HEK293T (cell line): ENCODE results near the gene CD164.

ENCODE experiments used
- BHLHE40 ChIP-seq: fragments of 450-650 bp; IDR thresholded peaks from 2 replicates; pipeline ENCODE4 v1.6.1; 2016; ENCODE audit warnings: mild to moderate bottlenecking, moderate library complexity, borderline replicate concordance
- FOXA1 ChIP-seq: fragments of 450-650 bp; IDR thresholded peaks from 2 replicates; pipeline ENCODE4 v1.6.1; 2016; ENCODE audit warnings: mild to moderate bottlenecking
- LEF1 ChIP-seq: fragments of 450-650 bp; IDR thresholded peaks from 2 replicates; pipeline ENCODE4 v1.6.1; 2017; ENCODE audit warnings: mild to moderate bottlenecking, borderline replicate concordance
- NFRKB ChIP-seq: fragments of 450-650 bp; IDR thresholded peaks from 2 replicates; pipeline ENCODE4 v1.6.1; 2016; ENCODE audit warnings: mild to moderate bottlenecking, moderate library complexity
- SP1 ChIP-seq: fragments of 450-650 bp; IDR thresholded peaks from 2 replicates; pipeline ENCODE4 v1.6.1; 2017
- SUZ12 ChIP-seq: fragments of 450-650 bp; IDR thresholded peaks from 2 replicates; pipeline ENCODE4 v1.6.1; 2016; ENCODE audit warnings: mild to moderate bottlenecking
- TARDBP ChIP-seq: fragments of 450-650 bp; IDR thresholded peaks from 2 replicates; pipeline ENCODE4 v1.6.1; 2016
- TF ChIP-seq, protein P1 (sequence below): fragments of 450-650 bp; IDR thresholded peaks from 2 replicates; pipeline ENCODE4 v1.6.1; 2016

DNA sequence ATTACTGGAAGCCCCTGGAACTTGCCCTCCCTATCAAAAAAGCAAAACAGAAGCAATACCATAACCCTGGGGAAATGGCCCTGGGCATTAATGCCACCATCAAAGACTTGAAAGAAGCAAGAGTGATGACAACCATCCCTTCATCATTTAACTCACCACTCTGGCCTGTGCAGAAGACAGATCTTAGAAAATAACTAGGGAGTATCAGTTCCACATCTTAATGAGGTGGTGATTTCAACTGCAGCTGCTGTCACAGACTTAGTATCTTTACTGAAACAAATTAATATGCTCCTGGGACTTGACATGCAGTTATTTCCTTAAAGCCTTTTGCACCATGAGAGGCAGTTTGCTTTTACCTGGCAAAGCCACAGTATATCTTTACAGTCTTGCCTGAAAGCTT is 24.1 kb downstream of the CD164 start:
- TF ChIP-seq BHLHE40 (no peak), NFRKB (no peak), SP1 (no peak), TARDBP (no peak), SUZ12 (no peak), FOXA1 (no peak), LEF1 (no peak)
- TF ChIP-seq, protein P1, sequence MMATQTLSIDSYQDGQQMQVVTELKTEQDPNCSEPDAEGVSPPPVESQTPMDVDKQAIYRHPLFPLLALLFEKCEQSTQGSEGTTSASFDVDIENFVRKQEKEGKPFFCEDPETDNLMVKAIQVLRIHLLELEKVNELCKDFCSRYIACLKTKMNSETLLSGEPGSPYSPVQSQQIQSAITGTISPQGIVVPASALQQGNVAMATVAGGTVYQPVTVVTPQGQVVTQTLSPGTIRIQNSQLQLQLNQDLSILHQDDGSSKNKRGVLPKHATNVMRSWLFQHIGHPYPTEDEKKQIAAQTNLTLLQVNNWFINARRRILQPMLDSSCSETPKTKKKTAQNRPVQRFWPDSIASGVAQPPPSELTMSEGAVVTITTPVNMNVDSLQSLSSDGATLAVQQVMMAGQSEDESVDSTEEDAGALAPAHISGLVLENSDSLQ, result no peak
